ENCODE measurements around the gene VPS9D1.
"Not testable (repeated sequence)": the region's sequence is repeated elsewhere in the genome, so short reads cannot be mapped to it uniquely, and the experiment has no call there.

The VPS9D1 gene

DNA sequence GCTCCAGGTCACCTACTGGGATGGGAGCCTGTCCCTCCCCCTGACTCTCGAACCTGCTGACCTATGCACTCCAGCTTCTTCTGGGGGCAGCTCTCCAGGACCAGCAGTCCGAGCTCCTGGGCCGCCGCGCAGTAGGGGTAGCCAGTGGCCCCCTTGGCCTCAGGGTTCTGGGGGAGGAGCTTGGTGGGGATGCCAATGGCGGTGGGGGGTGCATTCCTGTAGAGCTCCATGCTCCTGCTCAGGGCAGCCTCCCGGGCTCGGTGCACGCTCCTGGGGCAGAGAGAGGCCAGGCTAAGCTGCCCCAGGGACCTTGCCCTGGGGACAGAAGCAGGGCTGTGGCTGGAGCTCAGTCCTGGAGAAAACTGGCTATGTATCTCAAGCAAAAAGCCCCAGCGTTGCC is 11.5 kb downstream of the VPS9D1 start:
- DNase-seq, result no peak

DNA sequence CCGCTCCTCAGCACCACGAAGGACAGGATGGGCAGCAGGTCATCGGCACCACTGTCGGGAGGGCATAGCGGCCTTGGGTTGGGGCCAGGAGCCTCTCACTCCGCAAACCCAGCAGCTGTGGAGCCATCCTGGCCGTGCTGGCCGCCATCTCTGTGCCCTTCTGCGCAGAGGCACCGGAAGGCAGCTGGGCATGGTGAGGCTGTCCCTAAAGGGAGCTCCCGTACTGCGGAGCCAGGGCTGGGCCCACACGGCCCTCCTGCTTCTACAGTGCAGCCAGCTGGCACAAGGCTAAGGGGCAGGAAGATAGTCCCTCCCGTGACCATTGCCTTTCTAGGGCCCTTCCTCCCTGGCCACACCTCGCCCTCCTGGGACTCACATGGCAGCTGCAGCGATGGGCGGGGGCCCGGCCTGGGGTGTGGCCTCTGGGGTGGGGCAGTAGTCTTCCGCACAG is 12.2 kb downstream of the VPS9D1 start:
- no peak for DNase-seq

DNA sequence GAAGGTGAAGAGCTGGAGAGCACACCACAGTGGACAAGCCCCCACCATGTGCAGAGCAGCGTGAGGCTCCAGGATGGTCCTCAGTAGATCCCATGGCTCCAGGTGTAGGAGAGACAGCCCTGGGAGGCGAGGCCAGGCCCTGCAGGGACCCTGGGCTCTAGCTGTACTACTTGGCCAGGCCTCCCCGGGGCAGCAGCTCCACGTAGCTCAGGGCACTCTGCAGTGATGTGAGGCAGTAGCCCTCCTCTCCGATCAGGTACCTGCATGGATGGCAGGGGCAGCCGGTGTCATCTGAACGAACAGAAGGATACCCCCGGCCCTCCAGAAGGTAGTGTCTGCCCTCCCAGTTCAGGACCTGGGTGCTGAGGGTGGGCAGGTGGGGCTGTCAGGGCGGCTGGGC is 13.0 kb downstream of the VPS9D1 start:
- DNase-seq, result no peak

DNA sequence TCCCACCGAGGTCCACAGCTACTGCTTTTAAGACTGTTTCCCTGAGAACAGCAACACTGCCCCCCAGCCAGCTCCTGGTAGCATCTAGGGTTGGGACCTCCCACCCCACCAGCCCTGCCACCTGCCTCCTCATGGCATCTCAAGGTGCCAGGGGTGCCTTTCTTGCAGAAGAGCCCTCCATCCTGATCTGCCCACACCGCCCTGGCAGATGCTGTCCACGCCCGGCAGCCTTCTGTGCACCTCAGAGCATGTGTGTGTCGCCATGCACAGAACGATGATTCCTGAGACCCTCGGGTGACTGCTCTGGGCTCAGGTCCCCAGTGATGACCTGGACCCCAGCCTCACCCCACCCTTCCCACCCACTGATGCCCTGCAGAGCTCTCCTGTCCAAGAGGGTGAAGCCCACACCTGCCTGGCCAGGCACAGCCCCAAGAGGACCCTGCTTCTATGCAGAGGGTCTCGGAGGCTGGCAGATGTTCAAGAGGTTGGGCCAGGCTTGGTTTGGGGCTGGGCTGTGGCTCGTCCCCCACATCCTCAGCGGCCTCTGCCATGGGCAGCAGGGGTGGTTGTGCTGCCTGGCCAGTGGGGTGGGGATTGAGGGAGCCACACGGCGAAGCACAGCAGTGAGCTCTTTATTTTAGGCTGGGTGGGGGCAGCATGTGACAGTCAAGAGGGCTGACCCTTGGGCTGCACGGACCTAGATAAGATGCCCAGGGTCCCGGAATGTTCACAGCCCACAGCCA is 14.0 kb downstream of the VPS9D1 start:
- DNase-seq, result no peak

GRCh38 chr16:89705006-89705405 is 15.7 kb downstream of the VPS9D1 start:
- no peak for DNase-seq

DNA sequence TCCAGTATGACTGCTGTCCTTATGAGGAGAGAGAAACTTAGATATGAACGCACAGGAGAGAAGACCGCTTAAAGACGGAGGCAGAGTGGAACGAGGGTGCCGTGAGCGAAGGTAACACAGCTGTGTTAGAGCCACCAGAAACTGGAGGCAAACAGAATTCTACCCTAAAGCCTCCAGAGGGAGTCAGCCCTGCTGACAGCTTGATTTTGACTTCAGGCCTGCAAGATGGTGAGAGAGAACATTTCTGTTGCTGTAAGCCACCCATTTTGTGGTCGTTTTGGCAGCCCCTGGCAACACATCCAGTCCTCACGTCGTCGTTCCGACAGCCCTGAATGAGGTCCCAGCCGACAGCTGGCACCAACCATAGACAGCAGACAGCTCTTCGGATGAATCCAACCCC is 16.4 kb downstream of the VPS9D1 start:
- DNase-seq, result no peak

- peak; percentile 100 for DNase-seq
Observed at GRCh38 chr16:89701425-89702406, 19.0 kb downstream of the VPS9D1 start, which contains the start of gene SPATA2L. Gene SPATA2L, minus strand, starts transcription at chr16:89701705. Its CDS starts 473 bp downstream, at chr16:89701232.

GRCh38 chr16:89700649-89701424 is 19.9 kb downstream of the VPS9D1 start:
- peak; percentile 59 for DNase-seq

DNA sequence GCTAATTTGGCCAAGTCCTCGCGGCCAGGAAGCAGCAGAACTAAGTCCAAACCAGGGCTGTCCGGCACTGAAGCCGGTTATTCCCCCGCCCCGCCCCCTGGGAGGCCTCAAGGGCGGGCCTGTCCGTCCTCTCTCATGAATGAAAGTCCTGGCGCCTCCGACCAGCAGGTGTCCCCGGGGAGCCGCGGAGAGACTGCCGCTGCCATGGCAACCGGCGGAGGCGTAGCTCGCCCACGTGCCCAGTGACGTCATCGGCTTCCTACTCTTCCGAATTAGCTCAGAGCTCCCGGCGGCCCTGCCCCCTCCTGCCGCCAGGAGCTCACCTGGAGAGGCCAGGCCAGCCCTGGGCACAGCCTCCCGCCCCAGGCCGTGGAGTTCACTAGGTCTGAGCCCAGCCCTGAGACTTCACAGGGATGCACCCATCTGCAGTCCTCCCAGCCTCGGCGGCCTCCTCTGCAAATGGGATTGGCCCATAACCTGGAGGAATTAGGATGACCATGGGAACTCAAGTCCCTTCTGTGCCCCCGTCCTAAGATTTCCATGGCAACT is 20.5 kb downstream of the VPS9D1 start:
- DNase-seq, result peak; percentile 98

DNA sequence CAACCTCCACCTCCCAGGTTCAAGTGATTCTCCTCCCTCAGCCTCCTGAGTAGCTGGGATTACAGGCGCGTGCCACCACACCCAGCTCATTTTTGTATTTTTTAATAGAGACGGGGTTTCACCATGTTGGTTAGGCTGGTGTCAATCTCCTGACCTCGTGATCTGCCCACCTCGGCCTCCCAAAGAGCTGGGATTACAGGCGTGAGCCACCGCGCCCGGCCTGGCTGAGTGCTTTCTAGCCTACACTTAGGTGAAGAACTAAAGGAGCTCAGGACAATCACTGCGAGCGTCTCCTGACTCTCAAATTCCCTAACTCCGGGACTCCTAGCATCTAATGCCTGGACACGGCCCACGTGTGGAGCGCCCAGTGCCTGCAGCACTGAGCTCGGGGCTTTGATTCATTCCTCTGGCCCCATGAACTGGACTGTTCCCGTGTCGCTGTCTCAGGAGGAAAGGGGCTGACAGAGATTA is 21.0 kb downstream of the VPS9D1 start:
- not testable (repeated sequence) for DNase-seq

GRCh38 chr16:89698717-89699116 is 22.0 kb downstream of the VPS9D1 start:
- DNase-seq, result not testable (repeated sequence)

DNA sequence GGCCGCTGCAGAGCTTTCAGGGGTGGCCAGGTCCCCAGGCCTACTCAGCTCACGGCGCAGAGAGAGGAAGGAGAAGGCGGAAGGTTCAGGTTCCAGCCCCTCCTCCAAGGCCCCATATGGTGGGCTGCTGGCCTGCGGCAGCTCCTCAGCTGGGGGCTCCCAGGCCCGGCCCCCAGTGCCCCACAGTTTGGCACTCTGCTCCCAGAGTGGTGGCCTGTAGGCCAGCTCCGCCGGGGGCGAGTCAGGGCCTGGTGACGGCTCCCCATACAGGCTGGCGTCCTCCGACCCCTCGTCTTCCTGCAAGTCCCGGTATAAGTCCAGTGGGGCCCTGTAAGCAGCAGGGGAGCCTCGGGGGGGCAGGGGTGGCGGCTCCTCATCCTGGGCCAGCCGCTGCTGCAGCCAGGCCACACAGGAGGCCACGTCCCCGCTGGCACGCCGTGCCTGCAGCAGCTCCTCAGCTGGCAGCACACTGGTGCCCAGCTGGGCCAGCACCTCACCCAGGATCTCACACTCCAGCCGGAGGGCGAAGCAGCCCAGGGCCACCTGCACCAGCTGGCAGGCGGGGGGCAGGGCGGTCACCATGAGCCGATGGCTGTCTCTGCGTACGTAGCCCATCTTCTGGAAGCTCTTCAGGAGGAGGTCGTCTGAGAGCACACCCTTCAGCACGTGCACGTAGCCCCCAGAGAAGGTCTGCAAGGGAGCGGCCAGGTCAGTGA is 22.9 kb downstream of the VPS9D1 start:
- DNase-seq, result no peak

DNA sequence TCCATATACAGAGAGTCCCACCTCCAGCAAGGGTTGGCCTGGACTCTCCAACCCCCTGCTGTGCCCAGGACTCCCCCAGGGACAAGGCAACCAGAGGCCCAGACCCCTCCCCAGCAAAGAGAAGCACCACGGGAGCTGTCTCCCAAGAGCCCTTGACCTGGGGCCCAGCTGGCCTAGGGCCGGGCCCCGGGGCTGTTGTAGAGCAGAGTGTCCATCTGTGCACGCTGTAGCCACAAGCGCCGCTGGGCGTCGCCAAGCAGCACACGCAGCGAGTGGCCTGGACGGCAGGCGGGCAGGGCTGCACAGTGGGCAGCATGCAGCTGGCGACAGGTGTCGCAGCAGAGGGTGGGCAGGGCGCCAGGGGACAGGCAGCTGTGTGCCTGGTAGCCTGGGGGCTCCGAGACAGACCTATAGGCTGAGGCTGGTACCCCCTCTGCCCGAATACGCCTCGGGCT is 23.5 kb downstream of the VPS9D1 start:
- no peak for DNase-seq

- DNase-seq, result peak; percentile 29
Observed at GRCh38 chr16:89696670-89697128, 24.0 kb downstream of the VPS9D1 start.

DNA sequence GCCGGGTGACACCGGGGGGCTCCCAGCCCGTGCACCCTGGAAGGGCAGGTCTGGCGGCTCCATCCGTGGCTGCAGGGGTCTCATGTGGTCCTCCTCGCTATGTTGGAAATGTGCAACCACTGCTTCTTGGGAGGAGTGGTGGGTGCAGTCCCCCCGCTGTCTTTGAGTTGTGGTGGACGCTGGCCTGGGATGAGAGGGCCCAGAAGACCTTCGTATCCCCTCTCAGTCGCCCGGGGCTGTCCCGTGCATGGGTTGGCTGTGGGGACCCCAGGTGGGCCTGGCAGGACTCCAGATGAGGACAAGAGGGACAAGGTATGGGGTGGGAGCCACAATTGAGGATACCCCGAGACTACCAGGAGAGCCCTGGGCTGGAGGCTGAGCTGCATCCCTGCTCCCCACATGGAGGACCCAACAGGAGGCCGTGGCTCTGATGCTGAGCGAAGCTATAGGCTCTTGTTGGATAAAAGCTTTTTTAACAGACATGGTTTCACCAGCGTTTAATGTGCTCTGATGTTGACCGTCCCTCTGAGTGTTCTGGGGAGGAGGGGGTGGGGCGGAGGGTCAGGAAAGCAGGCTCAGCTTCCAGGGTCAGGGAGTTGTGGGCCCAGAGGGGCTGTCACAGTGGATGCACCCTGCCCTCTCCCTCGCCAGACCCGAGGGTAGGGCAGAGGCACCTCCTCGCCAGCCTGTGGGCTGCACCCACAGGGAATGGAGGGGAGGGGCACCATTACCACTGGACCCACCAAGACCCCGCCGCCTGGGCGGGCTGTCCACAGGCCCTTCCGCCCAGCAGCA is 24.6 kb downstream of the VPS9D1 start:
- no peak for DNase-seq

- DNase-seq, result no peak
Observed at GRCh38 chr16:89695086-89695874, 25.4 kb downstream of the VPS9D1 start.

DNA sequence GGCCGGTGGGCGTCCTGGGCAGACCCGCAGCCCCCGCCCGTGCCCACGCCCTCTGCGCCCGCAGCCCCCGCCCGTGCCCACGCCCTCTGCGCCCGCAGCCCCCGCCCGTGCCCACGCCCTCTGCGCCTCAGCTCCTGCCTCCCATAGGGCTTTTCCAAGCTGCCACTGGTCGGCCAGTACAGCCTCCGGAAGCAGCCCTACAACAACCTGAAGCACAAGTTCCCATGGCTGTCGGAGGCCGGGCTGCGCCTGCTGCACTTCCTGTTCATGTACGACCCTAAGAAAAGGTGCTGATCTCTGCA is 26.0 kb downstream of the VPS9D1 start:
- DNase-seq, result not testable (repeated sequence)

DNA sequence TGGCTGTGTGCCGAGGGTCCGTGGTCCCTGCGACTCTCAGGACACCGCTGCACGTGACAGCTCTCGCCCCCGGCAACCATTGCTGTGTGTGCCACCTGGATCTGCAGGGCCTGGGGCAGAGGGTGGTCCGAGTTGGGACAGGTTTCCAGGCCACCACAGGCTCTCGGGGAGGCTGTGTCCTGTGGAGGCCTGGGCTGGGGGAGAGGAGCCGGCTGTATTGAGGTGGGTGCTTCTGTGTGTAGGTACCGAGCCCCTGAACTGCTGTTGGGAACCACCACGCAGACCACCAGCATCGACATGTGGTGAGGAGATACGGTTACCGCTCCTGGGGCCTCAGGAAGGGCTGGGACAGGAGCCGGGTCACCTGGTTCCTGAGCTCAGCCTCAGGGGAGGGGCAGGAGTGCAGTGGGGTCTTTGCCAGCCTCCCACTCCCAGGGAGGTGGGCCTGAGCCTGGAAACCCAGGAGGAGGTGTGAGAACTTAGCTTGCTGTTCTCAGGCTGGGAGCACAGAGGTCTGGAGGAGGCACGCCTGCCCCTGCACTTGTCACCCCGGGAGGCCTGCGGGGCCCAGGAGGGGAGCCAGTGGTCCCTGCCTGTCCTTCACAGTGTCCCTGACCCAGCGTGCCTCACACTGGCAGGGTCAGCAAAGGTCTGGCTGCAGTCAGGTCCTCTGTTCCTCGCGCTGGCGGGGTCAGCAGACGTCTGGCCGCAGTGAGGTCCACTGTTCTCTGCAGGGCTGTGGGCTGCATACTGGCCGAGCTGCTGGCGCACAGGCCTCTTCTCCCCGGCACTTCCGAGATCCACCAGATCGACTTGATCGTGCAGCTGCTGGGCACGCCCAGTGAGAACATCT is 26.5 kb downstream of the VPS9D1 start:
- no peak for DNase-seq

- no peak for DNase-seq
Observed at GRCh38 chr16:89693289-89693731, 27.4 kb downstream of the VPS9D1 start.

Data from CD4-positive, alpha-beta T cell treated with Interleukin-6 for 4 hours (primary cell).